GM19324 (cell line): Measurements from ENCODE around the gene RAB8A.
"Not testable (repeated sequence)": the region's sequence is repeated elsewhere in the genome, so short reads cannot be mapped to it uniquely, and the experiment has no call there.

ENCODE experiments used
- ATAC-seq: cut with Tn5 transposase; IDR thresholded peaks from one replicate; pipeline ENCODE4 v1.9.1; 2021; ENCODE audit warnings: mild to moderate bottlenecking, moderate library complexity; ENCODE audit not compliant: unreplicated experiment, low FRiP score

The RAB8A gene

GRCh38 chr19:16106121-16106520, 5.6 kb upstream of the RAB8A start:
- no peak for ATAC-seq

- peak; percentile 11 for ATAC-seq
These were observed 442 bp downstream of the RAB8A start for GRCh38 chr19:16111909-16112752.

- no peak for ATAC-seq
These were observed 1.1 kb downstream of the RAB8A start for GRCh38 chr19:16112778-16113177.

GRCh38 chr19:16113727-16114126, 2.0 kb downstream of the RAB8A start:
- ATAC-seq, result no peak

- no peak for ATAC-seq
These were observed 3.8 kb downstream of the RAB8A start for GRCh38 chr19:16115301-16116039.

GRCh38 chr19:16116067-16116466, 4.4 kb downstream of the RAB8A start:
- ATAC-seq, result no peak

- no peak for ATAC-seq
These were observed 5.9 kb downstream of the RAB8A start for GRCh38 chr19:16117594-16118033.

GRCh38 chr19:16118489-16119033, 6.9 kb downstream of the RAB8A start:
- peak; percentile 73 for ATAC-seq

GRCh38 chr19:16119075-16119857, 7.6 kb downstream of the RAB8A start:
- not testable (repeated sequence) for ATAC-seq

- ATAC-seq, result no peak
These were observed 9.5 kb downstream of the RAB8A start for GRCh38 chr19:16121141-16121540.

GRCh38 chr19:16121967-16122366, 10.3 kb downstream of the RAB8A start:
- ATAC-seq, result no peak

- ATAC-seq, result no peak
These were observed 13.3 kb downstream of the RAB8A start for GRCh38 chr19:16124953-16125352.

GRCh38 chr19:16125737-16126495, 14.2 kb downstream of the RAB8A start:
- ATAC-seq, result no peak

- no peak for ATAC-seq
These were observed 15.4 kb downstream of the RAB8A start for GRCh38 chr19:16127080-16127479.

GRCh38 chr19:16127776-16128371, 16.2 kb downstream of the RAB8A start:
- ATAC-seq, result no peak

- no peak for ATAC-seq
These were observed 20.0 kb downstream of the RAB8A start for GRCh38 chr19:16131648-16132047.

- ATAC-seq, result no peak
These were observed 22.1 kb downstream of the RAB8A start for GRCh38 chr19:16133818-16134217.

GRCh38 chr19:16134510-16134909, 22.8 kb downstream of the RAB8A start:
- peak; percentile 46 for ATAC-seq

GRCh38 chr19:16135430-16136127, 23.9 kb downstream of the RAB8A start:
- ATAC-seq, result no peak
